HG03575 (cell line): ENCODE results near the gene GBX2.

Source experiments
- ATAC-seq: cut with Tn5 transposase; IDR thresholded peaks from one replicate; pipeline ENCODE4 v1.9.1; 2021; ENCODE audit not compliant: unreplicated experiment, insufficient number of reproducible peaks, low FRiP score; ENCODE audit errors: extremely low read depth

GBX2 gene

DNA sequence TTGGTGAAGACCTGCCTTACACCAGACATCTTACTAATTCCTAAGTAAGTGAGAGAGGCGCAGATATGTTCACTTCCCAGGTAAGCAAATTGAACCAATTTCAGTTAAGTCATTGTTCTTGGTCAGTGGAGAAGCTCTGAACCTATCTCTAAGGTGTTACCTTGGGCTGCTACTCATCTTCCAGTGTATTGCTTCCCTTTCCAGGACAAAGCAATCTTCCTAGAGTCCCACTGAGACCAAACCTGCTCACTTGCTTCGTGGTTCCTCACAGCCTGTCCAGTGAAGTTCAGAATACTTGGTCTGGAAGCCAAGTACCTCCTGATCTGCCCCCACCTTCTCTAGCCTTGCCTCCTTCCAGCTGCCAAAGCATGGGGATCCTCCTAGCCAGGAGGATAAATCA lies 22.5 kb upstream of the GBX2 start:
- ATAC-seq = no peak

DNA sequence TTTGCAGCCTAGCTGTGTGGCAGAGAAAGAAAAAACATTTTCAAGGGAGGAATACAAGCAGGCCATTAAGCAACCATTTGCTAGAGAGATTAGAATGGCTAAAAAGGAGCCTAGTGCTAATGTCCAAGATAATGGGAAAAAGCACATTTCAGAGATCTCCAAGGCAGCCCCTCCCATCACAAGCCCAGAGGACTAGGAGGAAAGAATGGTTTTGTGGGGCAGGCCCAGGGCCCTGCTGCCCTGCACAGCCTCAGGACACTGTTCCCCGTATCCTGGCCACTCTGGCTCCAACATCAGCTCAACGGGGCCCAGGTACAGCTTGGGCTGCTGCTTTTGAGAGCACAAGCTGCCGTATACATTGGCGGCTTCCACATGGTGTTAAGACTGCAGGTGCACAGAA lies 16.5 kb upstream of the GBX2 start:
- no peak for ATAC-seq

DNA sequence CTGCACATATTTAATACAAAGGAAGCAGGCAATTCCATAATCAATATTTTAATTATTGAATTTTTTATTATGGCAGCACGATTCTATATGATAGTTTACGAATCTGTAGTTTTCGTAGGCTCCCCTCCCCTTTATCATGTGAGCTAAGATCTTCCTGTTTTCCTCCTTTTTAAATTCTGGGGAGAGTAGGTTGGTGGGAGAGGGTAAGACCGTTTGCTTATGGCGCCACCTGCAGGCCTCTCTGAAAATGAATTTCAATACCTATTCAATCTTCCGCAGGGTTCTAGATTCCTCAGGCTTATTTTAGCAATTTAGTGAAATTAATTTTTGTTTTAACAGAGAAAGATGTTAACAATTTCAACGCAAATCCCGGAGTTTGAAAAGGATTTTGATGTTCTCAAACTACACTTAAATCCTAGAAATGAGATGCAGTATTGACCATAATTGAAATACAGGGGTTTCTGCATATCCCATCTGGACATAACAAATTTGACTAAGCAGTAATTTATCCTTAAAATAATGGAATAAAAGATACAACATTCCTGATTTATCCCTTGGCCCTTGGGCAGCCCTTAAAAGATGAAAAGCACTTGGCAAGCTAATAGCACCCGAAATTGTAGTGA lies 12.8 kb upstream of the GBX2 start:
- ATAC-seq = no peak

DNA sequence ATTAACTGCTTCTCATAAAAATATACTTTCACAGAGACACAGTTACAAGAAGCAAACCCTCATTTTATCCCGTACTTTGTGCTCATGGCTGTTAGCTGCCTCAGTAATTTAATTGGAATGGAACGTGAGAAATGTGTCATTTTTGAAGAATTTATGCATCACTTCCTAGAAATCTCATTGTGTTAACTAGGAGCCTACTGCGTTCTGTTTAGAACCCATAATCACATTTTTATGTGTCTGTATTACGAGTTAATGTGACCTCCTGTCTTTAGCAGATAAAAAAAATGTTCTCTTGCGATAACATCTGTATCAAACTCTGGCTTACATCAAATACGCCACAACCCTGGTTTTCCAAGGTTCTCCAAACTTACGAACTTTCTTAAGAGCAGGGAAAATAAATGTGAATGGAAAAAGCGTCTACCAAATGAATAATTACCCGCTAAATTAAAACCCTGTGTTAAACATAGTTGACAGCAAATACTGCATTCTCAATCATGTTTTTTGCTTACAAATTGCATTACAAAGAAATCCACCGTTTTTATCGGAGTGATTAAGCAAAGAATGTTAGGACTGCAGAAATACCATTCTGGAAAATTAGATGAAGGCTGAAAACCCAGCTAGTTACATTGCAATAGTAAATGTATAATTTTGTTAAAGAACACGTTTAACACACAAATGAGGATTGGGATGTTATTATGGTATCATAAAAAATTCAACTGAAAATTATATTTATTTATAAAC lies 12.1 kb upstream of the GBX2 start:
- no peak for ATAC-seq

DNA sequence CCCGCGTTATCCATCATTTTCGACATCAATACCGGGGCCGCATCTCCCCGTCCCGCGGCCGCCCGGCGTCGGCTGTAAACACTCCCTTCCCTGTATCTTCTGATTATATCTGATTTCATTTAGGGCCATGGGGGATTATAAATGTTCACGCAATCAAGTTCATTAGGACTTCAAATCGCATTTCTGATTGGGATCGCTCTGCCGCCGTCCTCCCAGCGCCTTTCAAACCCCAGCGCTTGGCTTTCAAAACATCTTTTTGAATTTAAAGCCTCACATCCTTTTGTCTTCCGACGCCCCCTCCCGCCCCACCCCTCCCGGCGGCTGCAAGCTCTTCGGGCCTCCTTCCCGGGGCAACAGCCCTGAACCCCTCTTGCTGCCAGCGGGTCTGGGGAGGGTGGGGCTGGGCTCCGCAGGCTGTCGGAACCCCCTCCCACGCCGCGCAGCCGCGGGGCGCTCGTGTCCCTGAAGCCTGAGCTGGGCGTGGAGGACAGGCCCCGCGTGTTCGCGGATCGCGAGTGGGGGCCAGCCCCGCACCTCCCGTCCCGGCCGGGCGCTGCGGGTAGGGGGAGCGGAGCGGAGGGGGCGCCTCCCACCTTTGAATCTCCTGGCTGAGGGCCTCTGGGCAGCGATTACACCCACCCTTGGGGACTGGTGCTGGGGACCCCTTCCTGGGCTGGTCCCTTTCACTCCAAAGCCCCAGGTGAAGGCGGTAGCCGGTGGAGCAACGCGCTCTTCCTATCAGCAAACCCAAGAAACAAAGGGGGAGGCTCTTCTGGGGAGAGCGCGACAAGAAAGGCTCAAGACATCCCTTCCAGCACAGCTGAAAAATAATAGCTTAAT lies 11.3 kb upstream of the GBX2 start:
- no peak for ATAC-seq

DNA sequence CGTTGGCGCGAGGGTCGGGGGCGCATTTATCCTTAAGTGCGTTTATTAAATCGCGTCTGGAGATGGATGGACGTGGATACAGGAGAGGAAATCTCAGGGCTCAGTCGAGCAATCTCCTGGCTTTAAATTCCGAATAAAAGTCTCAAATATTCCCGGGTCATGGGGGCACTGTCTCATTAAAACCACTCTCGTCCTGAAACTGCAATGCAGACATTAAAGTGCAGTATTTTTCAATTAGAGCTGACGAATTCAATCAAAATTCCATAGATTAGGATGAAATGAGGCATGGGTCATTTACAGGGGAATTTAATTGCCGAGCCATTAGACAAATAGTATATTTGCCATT lies 10.7 kb upstream of the GBX2 start:
- no peak for ATAC-seq

DNA sequence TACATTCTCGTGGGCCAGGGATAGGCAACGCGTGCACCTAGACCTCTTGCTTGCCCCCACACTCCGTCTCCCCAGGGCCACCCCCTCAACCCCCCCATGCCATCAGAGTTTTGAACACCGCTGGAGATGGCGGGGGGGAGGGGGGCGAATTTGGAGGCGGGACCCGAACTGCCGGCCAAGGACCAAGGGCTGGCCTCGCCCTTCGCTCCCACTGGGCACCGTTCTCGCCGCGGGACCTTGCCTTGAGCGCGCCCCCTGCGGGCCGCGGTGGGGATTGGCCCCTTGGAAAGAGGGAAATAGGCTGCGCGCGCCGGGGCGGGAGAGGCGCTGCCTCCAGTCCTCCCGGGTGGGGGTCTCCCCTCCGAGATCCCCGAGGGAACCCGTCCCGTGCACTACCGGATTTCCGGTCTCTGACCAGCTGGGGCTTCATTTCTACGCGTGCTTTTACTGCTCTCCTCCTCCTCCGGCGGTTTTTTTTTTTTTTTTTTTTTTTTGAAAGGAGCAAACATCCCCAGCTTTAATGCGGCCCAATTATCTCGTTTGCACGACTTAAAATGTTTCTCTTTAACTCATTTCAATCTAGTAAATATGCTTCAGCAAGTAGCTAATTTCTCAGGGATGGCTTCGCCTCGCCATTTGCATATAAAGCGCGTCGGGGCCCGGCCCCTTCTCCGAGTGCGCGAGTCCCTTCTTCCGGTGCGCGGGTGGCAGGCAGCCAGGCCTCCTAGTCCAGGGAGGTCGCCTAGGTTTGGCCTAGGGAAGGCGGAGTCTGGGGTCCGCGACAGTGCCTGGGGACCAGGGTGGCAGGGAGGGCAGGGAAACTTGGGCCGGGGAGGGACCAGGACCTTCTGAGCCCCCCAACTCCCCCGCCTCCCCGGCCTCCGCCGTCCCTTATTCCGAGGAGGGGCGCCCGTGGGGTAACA lies 10.0 kb upstream of the GBX2 start:
- ATAC-seq = no peak

DNA sequence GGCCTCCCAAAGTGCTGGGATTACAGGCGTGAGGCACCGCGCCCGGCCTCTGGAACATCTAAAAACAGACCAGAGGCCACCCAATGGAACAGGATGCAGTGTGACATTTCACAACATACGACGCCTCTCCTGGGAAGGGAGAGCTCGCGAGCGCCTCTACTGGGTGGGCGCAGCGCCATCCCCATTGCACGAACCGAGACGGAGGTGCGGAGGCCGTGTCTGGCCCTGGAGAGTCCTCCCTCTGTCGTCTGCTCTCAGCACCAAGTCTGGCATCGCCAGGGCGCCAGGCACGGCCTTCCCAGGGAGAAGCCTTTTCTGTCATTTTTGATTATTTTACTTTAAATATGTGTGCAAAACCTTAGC lies 9.4 kb upstream of the GBX2 start:
- no peak for ATAC-seq

DNA sequence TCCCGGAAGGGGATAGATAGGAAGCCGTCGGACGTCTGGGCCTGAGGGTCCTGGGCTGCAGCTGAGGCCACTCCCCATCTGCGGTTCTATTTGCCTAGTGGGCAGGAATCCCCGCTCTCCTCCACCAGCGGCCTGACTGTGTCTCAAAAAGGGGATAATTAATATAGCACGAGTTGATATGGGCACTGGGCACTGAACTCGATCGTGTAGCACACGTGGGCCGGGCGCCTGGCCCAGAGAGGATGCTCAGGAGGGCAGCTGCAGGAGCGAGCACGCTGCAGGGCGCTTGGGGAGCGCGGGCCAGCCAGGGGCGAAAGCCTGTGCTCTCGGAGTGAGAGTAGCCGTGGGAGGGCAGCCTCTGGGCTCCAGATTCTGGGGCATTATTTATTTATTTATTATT lies 8.8 kb upstream of the GBX2 start:
- ATAC-seq = no peak

DNA sequence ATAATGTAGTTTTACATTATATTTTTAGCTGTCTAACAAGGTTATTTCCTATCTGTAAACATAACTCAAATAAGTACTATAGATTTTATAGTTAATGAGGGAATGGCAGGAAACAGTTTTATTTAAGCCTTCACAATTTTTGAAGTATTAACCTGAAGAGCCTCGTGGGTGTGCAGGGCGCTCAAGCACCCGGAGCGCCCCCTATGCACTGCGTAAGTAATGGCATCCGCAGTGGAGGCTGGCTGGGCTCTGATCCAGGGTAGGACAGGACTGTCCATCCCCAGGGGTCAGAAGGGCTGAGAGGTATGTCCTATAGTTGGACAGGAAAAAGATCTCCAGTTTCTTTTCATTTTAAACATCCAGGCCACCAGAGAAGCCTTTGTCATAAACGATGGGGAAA lies 8.2 kb upstream of the GBX2 start:
- no peak for ATAC-seq

DNA sequence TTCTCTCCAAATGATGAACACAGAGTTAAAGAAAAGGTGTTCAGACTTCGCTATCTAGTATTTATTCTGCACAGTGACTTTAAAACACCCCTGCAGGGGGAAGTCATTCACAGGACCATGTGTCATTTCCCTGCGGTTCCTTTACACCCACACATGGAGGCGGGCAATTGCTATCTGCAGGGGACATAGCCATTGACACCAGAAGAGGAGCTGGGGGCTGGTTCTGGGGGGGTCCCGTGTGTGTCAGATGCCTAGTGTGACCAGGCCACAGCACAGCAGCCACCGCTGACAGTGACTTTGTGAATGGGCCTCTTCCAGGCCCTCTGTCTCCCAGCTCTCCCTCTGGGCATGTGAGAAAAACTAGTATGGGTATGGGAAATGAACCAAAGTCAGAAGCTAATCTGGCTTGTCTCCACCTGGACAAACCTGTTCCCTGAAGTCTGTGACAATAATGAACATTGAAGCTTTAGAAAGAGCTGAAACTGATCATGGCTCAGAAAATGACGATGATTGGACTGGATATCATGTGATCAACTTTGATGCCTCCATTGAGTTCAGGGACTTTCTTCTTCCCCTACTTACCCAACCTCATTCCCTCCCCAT lies 7.5 kb upstream of the GBX2 start:
- ATAC-seq = no peak

DNA sequence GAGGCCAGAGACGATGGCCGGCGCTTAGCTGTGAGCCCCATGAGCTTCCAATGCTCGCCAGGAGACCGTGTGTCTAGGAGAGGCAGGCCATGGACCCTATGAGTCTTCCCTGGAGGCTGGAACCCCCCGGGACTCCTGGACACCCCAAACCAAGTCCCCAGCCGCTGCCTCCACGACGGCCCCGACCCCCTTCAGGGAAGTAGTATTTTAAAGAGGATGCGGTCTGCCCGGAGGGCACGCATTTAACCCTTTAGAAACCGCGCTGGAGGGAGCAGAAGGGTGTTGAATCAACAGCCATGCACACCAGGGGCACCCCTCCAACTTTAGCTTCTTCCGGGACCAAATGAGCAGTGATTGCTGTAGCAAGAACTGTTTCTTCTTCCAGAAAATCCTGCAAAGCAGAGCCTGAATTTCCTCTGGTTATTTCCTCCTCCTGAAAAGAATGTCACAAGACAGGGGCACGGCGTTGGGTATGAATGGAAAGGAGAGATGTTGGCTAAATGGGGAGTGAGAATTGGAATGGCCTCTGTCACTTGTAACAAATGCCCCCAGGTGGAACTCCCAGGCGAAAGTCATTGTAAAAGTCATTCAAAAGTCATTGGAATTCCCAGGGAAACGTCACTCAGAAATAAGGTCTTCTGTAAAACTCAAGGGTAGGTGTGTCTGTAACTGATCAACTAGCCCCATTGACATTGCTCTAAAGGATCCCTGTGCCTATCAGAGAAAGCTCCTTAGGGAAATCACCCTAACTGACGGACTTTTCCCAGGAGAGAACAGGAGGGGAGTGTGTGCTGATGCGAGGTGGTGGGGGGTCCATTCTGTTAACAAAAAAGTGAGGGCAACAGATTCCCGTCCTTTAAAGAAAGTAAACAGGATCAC lies 5.8 kb upstream of the GBX2 start:
- no peak for ATAC-seq

DNA sequence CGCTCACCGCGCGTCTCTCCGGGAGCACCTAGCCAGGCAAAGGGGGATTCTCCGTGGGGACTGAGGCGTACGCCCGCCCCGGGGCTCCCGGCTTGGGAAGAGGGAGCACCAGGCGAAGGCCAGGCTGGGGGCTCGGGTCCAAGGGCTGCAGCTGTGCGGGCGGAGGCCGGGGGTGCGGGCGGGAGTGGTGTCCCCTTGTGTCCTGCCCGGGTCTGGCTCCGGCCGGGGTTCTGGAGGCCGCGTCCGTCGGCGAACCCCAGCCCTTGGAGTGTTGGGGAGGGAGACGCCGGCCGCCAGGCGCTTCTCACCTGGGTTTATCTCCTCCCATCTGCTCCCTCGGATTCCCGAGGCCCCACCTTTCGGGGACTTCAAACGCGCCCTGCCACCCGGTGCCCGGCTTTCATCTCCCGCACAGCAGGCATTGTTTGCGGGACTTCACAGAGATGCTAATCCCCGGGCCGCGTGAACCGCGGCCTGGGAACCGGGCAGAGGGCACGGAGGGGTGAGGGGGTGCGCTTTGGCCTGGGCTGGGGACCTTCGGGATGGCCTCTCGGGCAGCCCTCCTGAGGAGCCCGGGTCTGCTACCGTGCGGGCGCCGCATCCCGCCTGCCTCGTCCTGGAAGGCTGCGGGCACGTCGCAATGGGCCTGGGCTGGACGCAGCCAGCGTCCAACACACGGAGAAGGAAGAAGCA lies 5.0 kb upstream of the GBX2 start:
- ATAC-seq = no peak

DNA sequence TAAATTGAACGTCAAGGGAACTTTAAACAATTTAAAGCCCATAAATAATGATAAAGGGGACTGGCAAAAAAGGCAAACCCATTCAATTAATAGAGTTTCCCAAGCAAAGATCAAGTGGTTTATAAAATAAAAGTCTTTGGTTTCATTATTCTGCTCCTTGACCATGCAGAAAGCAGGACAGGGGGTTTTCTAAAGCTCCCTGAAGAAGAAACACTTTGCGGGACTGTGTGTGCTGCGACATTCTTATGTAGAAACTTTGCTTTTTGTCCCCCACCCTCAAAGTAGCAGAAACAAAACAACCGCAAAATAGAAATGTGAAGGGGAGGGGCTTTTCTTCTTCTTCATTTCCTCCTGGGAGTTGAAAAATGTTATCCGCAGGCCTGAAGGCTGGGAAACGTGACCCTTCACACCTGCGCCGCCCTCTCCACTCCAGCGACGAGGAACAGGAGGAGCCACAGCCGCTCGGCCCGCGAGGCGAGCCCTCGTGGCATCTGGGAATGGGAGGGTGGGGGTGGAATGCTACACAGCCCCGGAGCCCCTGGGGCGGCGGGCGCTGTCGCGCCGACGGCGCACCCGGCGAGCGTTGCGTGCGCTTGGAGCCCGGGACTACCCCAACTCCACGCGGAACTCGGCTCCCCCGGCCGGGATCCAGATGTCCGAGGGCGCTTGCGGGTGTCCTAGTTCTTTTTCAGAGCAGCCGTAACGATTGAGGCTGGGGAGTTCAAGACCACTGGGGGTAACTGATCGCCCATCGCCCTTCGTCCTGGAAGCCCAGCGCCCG lies 4.3 kb upstream of the GBX2 start:
- ATAC-seq = no peak

DNA sequence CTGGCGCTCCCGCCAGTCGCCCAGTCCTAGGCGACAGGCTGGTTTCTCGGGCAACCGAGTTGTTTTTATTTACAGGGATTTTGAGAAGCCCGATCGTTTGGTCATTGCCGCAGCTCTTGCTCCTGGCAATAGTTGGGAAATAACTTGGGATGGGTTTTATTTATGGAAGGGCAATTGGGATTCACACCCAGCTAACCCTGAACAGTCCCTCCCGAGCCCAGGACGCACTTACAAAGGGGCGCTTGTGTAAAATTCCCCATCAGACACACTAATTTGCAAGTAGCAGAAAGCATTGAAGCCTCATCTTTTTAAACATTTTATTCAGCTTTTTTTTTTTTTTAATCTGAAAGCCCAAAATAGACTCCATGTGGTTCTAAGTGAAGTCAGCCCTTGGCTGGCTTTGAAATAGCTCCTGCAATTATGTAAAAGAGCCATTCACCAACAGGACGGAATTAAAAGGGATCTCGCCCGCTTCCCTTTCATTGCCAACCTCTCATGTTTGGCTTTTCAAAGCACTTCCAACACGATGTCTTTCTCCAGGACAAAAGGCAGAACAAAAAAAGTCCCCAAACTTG lies 3.6 kb upstream of the GBX2 start:
- ATAC-seq = no peak

DNA sequence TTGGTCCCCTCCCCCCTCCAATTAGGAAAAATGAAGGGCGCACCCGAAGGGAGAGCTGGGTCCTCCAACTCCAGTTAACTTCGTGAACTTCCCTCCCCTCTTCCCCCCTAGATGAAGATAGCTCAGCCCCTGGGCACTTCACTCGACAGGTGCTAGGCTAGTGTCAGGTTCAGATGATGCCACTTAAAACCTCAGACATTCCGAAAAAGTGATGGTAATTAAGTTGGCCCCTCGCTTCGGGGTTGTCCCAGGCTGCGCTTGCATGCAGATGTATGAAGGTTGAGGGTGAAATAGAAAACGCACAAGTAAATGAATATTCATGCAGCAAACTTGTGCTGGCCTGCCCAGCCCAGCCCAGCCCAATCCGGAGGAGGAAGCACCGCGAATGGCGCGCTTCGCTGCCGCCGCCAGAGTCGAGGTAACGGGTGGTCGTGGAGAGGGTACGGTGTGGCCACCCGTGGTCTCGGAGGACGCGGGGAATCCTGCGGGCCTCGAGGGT lies 3.0 kb upstream of the GBX2 start:
- no peak for ATAC-seq
